HCT116 (cell line): ENCODE results near the gene HSD3B7. TPM values are rescaled to one million over a fixed set of nuclear protein-coding genes. Genes with fewer than 3 reads are reported as not detected.
"Not testable (repeated sequence)": the region's sequence is repeated elsewhere in the genome, so short reads cannot be mapped to it uniquely, and the experiment has no call there.

Experiments
- ATAC-seq: fragments of 200-7000 bp; cut with Tn5 transposase; 2 replicates; pipeline ENCODE4 v1.9.1; 2020; ENCODE audit warnings: mild to moderate bottlenecking, moderate library complexity
- BruUV-seq: library from RNA; stranded (reverse); fragments of 400-500 nt; replicated peaks from 2 replicates; lab custom pipeline; 2021; lab: Mats Ljungman, UMichigan
- CTCF ChIA-PET: fragments of 300-600 bp; sonication (Branson Sonifier 250); formaldehyde crosslinking; loops from one replicate; lab custom pipeline; 2021; ENCODE audit warnings: antibody characterized with exemption; lab: Charles Lee
- POLR2A ChIA-PET: fragments of 300-600, 350-600 bp; sonication (Branson Sonifier 250); formaldehyde crosslinking; loops from one replicate; lab custom pipeline; 2021; ENCODE audit warnings: antibody characterized with exemption; lab: Charles Lee
- RAD21 ChIA-PET, 2 experiments: fragments of 300-600 bp; sonication (Branson Sonifier 250); formaldehyde crosslinking; loops; one replicate each; lab custom pipeline; 2023; ENCODE audit warnings: low total read pairs in 2 of 2; ENCODE audit not compliant: uncharacterized antibody in 2 of 2, unreplicated experiment in 2 of 2, low non-redundant PET in 1 of 2; lab: Charles Lee
- DNase-seq: peaks from one replicate; pipeline ENCODE4 v3.0.0-alpha.2; 2010; ENCODE audit warnings: low read depth, low spot score
- H2AFZ ChIP-seq: fragments of 200-600 bp; shearing (Covaris generic), sonication (generic); 2 replicates; pipeline ENCODE4 v1.6.1; 2017; ENCODE audit warnings: low read depth, mixed run types, mixed read lengths, antibody characterized with exemption, low read length; ENCODE audit not compliant: poor library complexity, severe bottlenecking
- H3K27ac ChIP-seq: 2 replicates; pipeline ENCODE4 v1.5.1; 2012; ENCODE audit warnings: low read depth, low read length
- H3K27me3 ChIP-seq: fragments of 200-600 bp; sonication (generic); 2 replicates; pipeline ENCODE4 v1.6.1; 2016; ENCODE audit warnings: mixed run types, low read length, mixed read lengths; ENCODE audit not compliant: insufficient read depth
- H3K36me3 ChIP-seq, 2 experiments: fragments of 200-500 bp in 1 of 2; fragments of 200-600 bp in 1 of 2; sonication (Bioruptor generic) in 1 of 2; sonication (generic) in 1 of 2; 2 replicates each; pipeline versions ENCODE4 v1.5.1 to v1.6.1; 2014 to 2016; ENCODE audit warnings: low read length in 2 of 2, inconsistent platforms in 1 of 2, mixed read lengths in 1 of 2, mixed run types in 1 of 2; ENCODE audit not compliant: insufficient read depth in 2 of 2, control insufficient read depth in 1 of 2
- H3K4me1 ChIP-seq, 2 experiments: fragments of 200-600 bp in 1 of 2; sonication (generic) in 1 of 2; 2 replicates each; pipeline versions ENCODE4 v1.5.1 to v1.6.1; 2012 to 2017; ENCODE audit warnings: low read length in 2 of 2, inconsistent platforms in 1 of 2, mild to moderate bottlenecking in 1 of 2, mixed read lengths in 1 of 2, mixed run types in 1 of 2, moderate library complexity in 1 of 2; ENCODE audit not compliant: insufficient read depth in 2 of 2, control insufficient read depth in 1 of 2
- H3K4me2 ChIP-seq: fragments of 200-600 bp; sonication (generic); 2 replicates; pipeline ENCODE4 v1.6.1; 2017; ENCODE audit warnings: mixed run types, low read length, mixed read lengths
- H3K4me3 ChIP-seq, 2 experiments: fragments of 200-600 bp in 1 of 2; sonication (generic) in 1 of 2; replicated peaks in 1 of 2; 2 replicates each; pipeline ENCODE4 v1.5.1; 2011 to 2016; ENCODE audit warnings: low read length in 2 of 2, control low read depth in 1 of 2, low read depth in 1 of 2, mild to moderate bottlenecking in 1 of 2, mixed read lengths in 1 of 2, mixed run types in 1 of 2
- H3K79me2 ChIP-seq: fragments of 200-600 bp; sonication (generic); 2 replicates; pipeline ENCODE4 v1.6.1; 2017; ENCODE audit warnings: mild to moderate bottlenecking, mixed run types, low read length, moderate library complexity, mixed read lengths; ENCODE audit not compliant: insufficient read depth
- H3K9ac ChIP-seq: fragments of 200-600 bp; sonication (generic); 2 replicates; pipeline ENCODE4 v1.6.1; 2016; ENCODE audit warnings: low read length, mixed read lengths
- H3K9me2 ChIP-seq: fragments of 200-600 bp; sonication (generic), shearing (Covaris generic); 2 replicates; pipeline ENCODE4 v1.6.1; 2017; ENCODE audit warnings: mixed run types, mild to moderate bottlenecking, moderate library complexity; ENCODE audit not compliant: insufficient read depth
- H3K9me3 ChIP-seq, 2 experiments: fragments of 200-500 bp in 1 of 2; fragments of 200-600 bp in 1 of 2; sonication (Bioruptor generic) in 1 of 2; sonication (generic) in 1 of 2; 2 replicates each; pipeline ENCODE4 v1.6.1; 2014 to 2017; ENCODE audit warnings: low read length in 2 of 2, mixed read lengths in 2 of 2, inconsistent platforms in 1 of 2, low read depth in 1 of 2, mild to moderate bottlenecking in 1 of 2, mixed run types in 1 of 2, moderate library complexity in 1 of 2; ENCODE audit not compliant: control insufficient read depth in 1 of 2, insufficient read depth in 1 of 2
- H4K20me1 ChIP-seq: fragments of 200-600 bp; sonication (generic), shearing (Covaris generic); 2 replicates; pipeline ENCODE4 v1.6.1; 2017; ENCODE audit warnings: mixed run types, mild to moderate bottlenecking, moderate library complexity; ENCODE audit not compliant: insufficient read depth
- FOSL1 ChIP-seq: IDR thresholded peaks from 2 replicates; pipeline ENCODE4 v1.6.1; 2012; ENCODE audit warnings: low read depth
- RAD21 ChIP-seq: IDR thresholded peaks from 2 replicates; pipeline ENCODE4 v1.6.1; 2012; ENCODE audit warnings: low read depth, mild to moderate bottlenecking
- SRF ChIP-seq: IDR thresholded peaks from 2 replicates; pipeline ENCODE4 v1.6.1; 2012; ENCODE audit warnings: low read depth
- intact Hi-C: fragments of 100-400 bp; cut with micrococcal nuclease; formaldehyde crosslinking; loops from 2 replicates; pipeline ENCODE4 v1.10.0; 2022
- total RNA-seq: library from RNA; stranded (reverse); gene quantifications from one replicate; pipeline ENCODE4 v1.2.1, GENCODE V29; 2021; ENCODE audit not compliant: unreplicated experiment

The HSD3B7 gene
- total RNA-seq, 1 experiment from 2014 or later = 8.6 TPM

DNA sequence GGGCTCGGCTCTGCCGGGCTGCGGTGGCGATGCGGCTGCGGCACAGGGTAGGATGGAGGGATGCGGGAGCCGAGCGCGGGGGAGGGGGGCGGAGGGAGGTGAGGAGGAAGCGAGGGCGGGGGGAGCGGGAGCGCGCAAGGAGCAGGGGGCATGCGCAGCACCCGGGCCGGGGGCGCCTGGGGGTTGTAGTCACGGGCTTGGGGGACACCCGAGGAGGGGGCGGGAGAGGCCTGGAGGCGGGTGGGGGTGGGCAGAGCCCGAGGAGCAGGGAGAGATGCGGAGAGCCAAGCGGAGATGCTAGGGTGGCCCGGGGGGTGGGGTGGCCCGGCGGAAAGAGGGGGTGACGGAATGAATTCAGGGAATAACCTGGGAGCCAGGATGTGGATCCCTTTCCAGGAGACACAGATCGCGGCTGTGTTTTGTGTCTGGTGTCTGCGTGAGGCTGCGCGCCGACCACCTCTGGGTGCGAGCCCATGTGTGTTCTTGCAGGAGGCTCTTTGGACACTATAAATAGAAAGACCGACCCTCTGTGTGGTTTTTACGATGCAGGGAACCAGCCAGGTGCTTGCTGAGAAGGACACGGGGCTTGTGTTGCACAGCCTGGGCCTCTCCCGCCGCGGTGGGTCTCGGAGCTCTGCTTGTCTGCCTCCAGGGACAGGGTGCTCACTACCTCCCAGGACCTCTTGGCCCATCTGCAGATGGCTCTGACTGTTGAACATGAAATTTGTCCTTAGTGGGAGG lies 25.7 kb downstream of the HSD3B7 start, which contains the start of gene STX1B (continued):
- no peak for TF ChIP-seq SRF
- no peak for TF ChIP-seq RAD21
- TF ChIP-seq FOSL1 = no peak
- TF ChIP-seq, all 23 proteins: peak for 0

DNA sequence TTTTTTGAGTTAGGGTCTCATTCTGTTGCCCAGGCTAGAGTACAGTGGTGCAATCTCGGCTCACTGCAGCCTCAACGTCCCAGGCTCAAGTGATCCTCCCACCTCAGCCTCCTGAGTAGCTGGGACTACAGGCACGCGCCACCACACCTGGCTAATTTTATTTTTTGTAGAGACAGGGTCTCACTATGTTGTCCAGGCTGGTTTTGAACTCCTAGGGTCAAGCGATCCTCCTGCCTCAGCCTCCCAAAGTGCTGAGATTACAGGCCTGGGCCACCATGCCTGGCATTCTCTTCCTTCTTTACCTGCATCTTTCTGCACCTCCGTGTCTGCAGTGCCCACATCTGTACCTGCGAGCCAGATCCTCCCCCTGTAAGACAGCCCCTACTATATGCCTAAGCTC lies 26.8 kb downstream of the HSD3B7 start:
- H3K79me2 ChIP-seq, H3K9me3 ChIP-seq, H3K4me3 ChIP-seq, RAD21 ChIA-PET, intact Hi-C loops, H3K27ac ChIP-seq, H3K4me2 ChIP-seq, H4K20me1 ChIP-seq, H3K36me3 ChIP-seq, H2AFZ ChIP-seq, CTCF ChIA-PET, H3K4me1 ChIP-seq, DNase-seq, ATAC-seq, H3K9ac ChIP-seq, BruUV-seq, POLR2A ChIA-PET, H3K9me2 ChIP-seq, H3K27me3 ChIP-seq: not testable (repeated sequence)

DNA sequence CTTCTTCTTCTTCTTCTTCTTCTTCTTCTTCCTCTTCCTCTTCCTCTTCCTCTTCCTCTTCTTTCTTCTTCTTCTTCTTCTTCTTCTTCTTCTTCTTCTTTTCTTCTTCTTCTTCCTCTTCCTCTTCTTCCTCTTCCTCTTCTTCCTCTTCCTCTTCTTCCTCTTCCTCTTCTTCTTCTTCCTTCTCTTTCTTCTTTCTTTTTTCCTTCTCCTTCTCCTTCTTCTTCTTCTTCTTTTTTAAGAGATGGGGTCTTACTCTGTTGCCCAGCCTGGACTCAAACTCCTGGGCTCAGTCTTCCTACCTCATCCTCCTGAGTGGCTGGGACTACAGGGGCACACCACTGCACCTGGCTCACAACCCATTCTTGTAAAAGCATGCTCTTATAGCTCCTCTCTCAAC lies 28.3 kb downstream of the HSD3B7 start:
- intact Hi-C loops, H3K4me3 ChIP-seq, DNase-seq, H3K27ac ChIP-seq, H3K4me1 ChIP-seq, H4K20me1 ChIP-seq, H2AFZ ChIP-seq, POLR2A ChIA-PET, BruUV-seq, CTCF ChIA-PET, H3K36me3 ChIP-seq, H3K9me3 ChIP-seq, H3K79me2 ChIP-seq, H3K4me2 ChIP-seq, H3K9me2 ChIP-seq, H3K27me3 ChIP-seq, ATAC-seq, H3K9ac ChIP-seq, RAD21 ChIA-PET: not testable (repeated sequence)
